ENCODE results near the gene CITED2.

DNA sequence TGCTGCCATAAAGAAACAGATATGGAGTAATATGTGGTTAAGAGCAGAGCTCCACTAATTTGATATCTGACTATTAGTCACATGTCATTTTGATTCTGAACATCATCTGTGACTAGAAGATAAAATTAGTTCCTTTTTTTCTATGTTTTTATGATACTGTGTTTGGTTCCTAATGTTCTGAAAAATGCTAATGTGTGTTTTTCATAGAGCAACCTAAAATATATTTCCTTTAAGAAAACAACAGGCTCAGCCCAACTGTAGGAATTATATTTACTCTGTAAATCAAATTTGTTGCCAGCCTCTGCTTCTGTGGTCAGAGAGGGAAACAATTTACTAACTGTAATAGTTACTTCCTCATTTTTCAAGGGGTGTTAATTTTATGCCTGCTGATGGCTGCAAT lies 49.3 kb downstream of the CITED2 start:
- TF ChIP-seq, protein P1, sequence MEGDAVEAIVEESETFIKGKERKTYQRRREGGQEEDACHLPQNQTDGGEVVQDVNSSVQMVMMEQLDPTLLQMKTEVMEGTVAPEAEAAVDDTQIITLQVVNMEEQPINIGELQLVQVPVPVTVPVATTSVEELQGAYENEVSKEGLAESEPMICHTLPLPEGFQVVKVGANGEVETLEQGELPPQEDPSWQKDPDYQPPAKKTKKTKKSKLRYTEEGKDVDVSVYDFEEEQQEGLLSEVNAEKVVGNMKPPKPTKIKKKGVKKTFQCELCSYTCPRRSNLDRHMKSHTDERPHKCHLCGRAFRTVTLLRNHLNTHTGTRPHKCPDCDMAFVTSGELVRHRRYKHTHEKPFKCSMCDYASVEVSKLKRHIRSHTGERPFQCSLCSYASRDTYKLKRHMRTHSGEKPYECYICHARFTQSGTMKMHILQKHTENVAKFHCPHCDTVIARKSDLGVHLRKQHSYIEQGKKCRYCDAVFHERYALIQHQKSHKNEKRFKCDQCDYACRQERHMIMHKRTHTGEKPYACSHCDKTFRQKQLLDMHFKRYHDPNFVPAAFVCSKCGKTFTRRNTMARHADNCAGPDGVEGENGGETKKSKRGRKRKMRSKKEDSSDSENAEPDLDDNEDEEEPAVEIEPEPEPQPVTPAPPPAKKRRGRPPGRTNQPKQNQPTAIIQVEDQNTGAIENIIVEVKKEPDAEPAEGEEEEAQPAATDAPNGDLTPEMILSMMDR (IDR thresholded peaks at IDR 0.05; ENCODE audit: low read depth, low read length), result no peak
- TF ChIP-seq MAX (IDR thresholded peaks at IDR 0.05; ENCODE audit: low read depth, low read length), result 0 out of 2 replicates have a peak, but pooled peaks have one; percentile 15

Measured in NB4 (cell line).